ENCODE results near the gene AP2A1.

Gene AP2A1

DNA sequence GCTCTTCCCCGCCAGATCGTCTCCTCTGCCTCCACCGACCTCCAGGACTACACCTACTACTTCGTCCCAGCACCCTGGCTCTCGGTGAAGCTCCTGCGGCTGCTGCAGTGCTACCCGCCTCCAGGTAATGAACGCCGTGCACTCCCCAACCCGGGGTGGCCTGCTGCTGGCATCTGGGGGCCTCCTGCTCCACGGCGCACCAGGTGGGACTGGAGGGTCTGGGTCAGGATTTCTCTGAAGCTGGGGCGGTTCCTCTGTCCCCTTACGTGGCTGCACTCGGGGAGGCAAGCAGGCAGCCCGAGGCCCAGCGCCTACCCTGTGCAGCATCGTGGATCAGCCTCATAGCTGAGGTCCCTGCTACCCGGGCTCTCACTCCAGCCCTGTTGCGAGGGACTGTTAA, 28.8 kb downstream of the AP2A1 start:
- no peak for DNase-seq

DNA sequence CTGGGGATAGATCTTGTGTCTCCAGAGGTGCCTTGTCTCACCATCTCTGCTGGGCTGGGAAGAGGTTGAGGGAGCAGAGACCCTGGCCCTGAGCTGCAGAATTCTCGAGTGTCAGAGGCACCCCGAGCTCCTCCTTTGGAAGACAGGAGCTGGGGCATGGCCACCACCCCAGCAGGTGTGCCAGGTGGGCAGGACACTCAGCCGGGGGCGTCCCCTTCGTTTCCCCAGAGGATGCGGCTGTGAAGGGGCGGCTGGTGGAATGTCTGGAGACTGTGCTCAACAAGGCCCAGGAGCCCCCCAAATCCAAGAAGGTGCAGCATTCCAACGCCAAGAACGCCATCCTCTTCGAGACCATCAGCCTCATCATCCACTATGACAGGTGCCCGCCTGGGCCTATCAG, 31.8 kb downstream of the AP2A1 start:
- no peak for DNase-seq

DNA sequence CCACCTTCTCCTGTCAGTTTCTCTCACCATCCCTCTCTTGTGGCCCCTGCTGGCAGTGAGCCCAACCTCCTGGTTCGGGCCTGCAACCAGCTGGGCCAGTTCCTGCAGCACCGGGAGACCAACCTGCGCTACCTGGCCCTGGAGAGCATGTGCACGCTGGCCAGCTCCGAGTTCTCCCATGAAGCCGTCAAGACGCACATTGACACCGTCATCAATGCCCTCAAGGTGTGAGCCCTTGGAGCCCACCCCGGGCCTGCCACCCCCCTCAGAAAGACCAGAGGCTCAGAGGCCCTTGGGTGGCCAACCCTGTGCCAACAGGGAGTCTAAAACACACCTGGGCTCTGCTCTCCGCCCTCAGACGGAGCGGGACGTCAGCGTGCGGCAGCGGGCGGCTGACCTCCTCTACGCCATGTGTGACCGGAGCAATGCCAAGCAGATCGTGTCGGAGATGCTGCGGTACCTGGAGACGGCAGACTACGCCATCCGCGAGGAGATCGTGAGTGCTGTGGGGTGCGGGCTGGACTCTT, 32.5 kb downstream of the AP2A1 start:
- no peak for DNase-seq

DNA sequence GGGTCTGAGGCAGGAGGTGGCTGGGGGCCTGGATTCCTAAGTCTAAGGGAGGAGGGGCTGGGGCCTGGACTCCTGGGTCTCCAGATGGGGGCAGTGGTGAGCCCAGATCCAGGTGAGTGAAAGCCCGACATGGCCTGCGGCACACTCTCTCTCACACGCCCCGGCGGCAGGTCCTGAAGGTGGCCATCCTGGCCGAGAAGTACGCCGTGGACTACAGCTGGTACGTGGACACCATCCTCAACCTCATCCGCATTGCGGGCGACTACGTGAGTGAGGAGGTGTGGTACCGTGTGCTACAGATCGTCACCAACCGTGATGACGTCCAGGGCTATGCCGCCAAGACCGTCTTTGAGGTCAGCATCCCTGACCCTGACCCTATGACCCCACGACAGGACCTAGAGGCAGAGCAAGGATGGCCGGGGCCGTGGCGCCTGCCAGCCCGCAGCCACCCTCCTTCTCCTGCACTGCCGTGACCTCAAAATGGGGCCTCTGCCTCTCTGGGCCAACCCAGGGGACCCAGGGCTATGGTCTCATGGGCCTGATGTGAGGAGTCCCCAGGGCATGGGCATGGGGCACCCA, 33.1 kb downstream of the AP2A1 start:
- DNase-seq = no peak

DNA sequence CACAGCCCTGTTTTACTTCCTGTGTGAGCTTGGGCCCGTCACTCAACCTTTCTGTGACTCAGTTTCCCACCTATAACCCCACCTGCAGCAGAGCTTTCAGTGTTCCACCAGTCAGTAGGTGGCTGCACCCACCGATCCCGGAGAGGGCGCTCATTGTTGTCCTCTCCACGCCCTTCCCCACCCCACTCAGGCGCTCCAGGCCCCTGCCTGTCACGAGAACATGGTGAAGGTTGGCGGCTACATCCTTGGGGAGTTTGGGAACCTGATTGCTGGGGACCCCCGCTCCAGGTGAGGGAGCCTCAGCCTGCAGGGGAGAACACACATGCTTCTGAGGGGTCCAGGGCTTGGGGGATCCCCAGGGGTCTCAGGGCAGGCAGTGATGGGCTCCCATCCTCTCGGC, 34.0 kb downstream of the AP2A1 start:
- no peak for DNase-seq

DNA sequence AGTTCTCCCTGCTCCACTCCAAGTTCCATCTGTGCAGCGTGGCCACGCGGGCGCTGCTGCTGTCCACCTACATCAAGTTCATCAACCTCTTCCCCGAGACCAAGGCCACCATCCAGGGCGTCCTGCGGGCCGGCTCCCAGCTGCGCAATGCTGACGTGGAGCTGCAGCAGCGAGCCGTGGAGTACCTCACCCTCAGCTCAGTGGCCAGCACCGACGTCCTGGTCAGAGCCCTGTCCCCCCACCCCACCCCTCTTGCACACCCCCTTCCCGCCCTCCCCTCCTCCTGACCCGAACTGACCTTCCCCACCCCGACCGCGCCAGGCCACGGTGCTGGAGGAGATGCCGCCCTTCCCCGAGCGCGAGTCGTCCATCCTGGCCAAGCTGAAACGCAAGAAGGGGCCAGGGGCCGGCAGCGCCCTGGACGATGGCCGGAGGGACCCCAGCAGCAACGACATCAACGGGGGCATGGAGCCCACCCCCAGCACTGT, 34.6 kb downstream of the AP2A1 start:
- DNase-seq = no peak

DNA sequence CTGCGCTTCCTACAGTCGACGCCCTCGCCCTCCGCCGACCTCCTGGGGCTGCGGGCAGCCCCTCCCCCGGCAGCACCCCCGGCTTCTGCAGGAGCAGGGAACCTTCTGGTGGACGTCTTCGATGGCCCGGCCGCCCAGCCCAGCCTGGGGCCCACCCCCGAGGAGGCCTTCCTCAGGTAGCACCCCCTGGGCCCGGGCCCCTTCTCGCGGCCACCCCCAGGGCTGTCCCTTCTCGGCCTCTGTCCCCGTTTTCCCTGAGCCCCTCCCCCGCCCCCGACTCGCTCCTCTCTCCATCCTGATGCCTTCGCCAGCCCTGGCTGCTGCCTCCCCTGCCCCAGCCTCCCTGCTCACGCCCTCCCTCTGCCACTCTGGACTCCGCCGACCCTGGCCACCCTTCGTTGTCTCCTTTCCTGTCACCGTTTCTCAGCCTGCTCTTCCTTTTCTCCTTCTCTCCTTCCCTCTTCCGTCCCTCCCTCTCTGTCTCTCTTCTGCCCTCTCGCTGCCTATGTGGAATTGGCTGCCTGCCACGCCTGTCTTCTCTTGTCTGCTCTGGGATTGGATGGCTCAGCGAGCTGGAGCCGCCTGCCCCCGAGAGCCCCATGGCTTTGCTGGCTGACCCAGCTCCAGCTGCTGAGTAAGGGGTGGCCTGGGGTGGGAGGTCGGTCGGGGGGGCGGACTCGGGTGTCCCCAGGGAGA, 35.3 kb downstream of the AP2A1 start:
- DNase-seq = no peak

DNA sequence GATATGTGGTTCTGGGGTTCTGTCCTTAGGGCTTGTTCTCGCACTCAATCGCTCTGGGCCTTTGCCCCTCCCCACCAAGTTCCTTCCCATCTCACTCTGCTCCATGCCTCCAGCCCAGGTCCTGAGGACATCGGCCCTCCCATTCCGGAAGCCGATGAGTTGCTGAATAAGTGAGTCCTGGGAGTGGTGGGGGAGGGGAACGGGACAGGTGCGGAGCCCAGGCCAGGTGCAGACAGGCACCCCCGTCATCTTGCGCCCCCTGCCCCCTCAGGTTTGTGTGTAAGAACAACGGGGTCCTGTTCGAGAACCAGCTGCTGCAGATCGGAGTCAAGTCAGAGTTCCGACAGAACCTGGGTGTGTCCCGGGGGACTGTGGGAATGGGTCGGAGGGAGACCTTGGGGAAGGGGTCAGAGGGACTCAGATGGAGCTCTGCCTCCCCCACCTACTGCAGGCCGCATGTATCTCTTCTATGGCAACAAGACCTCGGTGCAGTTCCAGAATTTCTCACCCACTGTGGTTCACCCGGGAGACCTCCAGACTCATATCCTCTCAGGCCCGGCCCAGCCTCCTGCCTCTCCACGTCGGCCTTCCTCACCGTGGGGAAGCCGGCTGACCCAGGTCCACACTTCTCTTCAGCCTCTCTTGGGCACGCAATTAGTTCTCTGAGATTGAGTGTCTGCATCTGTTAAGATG, 36.2 kb downstream of the AP2A1 start:
- DNase-seq = no peak

DNA sequence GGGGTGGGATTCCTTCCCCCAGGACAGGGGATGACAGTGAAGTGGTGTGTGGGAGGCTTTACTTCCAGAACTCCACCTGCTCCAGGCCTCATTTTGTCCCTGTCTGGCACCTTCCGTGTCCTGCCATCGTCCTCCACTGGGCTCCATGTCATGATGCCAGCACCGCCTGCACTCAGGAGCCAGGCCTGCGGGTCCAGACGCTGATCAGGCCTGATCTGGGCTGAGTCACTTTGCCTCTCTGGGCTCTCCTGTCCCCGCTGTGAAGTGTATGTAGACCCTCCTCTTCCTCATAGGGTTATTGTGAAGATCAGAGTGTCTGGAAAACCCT, 36.7 kb downstream of the AP2A1 start:
- no peak for DNase-seq

DNA sequence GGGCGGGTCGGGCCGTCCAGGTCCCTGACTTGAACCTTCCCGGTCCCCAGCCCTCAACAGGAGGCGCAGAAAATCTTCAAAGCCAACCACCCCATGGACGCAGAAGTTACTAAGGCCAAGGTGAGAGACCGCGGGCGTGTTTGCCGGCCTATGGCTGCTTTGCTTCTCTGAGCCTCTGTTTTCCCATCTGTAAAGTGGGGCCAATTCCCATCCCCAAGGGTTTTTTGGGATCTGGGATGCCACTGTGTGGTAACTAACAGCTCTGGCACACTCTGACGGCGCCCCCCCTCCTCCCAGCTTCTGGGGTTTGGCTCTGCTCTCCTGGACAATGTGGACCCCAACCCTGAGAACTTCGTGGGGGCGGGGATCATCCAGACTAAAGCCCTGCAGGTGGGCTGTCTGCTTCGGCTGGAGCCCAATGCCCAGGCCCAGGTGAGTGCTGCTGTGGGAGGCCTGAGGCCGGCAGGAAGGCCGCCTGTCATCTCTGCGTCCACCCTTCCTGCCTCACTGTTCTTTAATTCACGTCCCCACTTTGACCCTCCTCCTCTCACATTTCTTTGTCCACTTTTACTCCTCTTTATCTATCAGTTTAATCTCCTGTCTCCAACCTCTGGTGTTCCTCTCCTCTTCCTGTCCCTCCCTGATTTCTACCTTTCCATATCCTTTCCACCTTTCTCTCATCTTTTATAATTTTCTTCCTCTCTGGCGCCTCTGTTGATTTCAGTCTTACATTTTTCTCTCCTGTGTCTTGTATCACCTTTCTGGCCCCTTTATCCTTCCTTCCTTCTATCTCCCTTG, 39.2 kb downstream of the AP2A1 start:
- DNase-seq = no peak

DNA sequence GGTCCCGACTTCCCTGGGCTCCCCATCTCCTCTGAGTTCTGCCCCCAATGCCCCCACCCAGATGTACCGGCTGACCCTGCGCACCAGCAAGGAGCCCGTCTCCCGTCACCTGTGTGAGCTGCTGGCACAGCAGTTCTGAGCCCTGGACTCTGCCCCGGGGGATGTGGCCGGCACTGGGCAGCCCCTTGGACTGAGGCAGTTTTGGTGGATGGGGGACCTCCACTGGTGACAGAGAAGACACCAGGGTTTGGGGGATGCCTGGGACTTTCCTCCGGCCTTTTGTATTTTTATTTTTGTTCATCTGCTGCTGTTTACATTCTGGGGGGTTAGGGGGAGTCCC, 39.8 kb downstream of the AP2A1 start:
- no peak for DNase-seq

DNA sequence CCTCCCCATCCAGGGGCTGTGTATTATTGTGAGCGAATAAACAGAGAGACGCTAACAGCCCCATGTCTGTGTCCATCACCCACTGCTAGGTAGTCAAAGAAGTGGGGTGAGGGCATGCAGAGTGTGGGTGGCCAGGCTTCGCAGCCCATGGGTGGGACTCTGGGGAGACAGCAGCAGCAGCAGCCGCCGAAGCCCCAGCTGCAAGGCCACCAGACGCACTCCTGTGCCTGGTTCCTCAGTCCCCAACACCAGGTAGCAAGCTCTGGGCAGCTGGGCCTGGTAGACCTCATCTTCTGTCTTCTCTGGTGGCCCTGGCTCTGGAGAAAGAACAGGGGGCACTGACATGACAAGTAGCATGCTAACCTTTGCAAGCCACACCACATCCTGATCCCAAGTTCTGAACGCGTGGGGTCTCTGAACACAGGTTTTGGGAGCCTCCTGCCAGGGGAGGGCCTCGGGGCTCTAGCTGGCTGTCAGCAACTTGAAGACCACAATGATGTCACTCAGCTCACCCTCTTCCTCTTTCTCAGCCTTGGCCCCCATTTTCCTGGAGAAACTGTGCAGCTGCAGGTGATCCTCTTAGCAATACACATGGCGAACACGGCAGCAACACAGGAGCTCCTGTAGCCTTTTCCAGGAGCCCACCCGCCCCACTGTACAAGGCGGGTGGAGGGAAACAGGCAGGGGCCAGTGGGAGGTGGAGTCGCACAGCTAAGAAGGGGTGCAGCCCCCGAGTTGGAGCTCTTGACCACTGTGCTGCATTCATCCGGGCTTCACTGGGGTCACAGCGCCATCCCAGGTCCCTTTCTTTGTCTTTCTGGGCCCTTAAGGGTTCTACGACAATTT, 40.5 kb downstream of the AP2A1 start:
- DNase-seq = no peak

DNA sequence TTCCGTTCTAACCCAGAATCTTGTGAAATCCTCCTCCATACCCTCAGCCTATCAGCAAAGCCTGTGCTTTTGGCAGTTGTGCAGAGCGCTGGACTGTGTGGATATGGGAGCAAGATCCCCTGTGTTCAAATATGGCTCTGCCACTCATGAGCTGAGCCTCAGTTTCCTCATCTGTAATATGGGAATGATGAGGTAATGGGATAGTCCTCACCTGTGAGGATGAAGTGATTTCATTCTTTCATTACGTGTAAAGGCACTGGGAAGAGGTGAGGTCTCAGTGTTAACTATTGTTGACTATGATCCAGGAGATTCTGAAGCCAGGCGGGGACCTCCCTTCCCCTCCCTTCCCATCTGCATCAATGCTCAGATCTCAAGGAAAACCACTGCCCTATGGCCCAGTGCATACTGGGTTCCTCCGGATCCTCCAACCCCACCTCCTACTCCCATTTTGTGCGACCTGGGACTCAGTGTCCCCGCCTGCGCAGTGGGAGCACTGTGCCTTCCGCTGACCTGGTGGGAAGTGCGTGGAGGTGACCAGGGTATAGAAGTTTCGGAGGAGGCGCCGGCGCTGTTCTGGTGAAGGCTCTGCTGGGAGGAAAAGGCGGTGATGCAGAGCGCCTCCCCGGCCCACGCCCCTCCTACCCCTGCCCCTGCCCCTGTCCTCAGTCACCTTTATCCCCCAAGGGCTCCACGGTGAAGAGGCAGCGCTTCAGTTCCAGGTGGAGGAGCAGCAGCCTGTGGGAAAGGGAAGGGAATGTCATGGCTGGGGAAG, 41.3 kb downstream of the AP2A1 start:
- no peak for DNase-seq

DNA sequence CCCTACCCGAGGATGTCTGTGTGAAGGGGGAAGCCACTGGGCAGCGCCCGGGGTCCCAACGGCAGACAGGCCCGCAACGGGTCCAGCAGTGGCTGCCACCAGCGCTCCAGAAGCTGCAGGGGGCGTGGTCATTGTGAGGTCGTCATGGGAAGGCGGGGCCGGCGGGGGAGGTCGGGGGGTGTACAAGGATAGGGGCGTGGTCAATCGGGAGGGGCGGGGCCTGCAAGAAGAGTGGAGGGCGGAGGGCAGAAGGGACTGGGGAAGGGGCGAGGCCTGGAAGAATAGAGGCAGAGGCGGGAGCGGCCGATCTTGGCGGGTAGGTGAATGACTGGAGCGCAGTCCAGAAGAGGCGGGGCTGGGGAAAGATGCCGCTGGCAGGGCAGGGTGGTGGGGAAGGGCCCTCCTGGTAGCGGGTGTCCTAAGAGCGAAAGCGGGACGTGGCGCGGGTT, 41.9 kb downstream of the AP2A1 start:
- peak; percentile 84 for DNase-seq

DNA sequence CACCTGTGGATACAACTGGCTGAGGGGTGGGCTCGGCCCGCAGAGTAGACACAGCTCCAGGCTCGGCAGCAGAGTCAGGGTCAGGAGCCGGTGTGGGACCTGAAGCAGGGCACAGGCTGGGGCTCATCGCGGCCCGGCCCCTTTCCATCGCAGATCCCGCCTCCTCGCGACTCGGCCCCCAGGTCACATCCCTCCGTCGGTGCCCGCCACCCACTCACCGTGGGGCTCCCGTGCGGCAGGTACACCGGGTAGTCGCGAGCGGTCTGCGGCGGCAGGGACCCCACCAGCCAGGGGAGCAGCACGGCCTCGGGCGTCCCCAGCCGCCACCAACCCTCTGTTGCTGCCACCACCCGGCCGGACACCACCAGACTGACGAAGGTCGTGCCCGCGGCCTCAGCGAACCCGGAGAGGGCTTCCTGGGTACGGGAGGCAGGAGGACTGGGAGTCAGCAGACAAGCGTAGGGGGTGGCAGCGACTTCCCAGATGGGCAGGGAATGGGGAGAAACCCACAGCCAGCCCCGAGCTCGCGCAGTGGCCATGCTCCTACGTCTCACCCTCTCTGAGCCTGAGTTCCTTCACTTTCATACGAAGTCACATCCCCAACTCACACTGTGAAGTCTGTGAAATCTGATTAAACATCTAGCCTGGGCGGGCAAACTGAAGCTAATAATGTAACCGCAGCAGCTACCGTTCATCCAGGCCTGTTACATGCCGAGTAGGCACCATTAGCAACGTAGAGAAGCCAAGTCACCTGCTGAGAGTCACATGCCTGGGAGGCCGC, 42.5 kb downstream of the AP2A1 start:
- DNase-seq = peak; percentile 53

DNA sequence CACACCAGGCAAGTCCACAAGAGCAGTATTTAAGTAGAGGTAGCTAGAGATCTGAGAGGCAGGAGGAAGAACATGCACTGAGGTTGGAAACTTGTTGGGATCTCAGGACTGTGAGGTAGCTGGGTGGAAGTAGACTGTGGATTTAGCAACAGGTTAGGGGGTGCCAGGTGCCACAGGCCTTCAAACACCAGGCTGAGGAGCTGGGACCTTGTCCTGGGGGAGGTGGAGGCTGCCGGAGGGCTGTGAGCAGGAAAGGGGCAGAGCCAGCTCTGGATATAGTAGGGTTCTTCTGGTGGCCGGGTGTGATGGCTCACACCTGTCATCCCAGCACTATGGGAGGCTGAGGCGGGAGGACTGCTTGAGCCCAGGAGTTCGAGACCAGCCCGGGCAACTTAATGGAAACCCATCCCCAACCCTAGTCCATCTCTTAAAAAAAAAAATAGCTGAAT, 43.2 kb downstream of the AP2A1 start:
- DNase-seq = no peak

DNA sequence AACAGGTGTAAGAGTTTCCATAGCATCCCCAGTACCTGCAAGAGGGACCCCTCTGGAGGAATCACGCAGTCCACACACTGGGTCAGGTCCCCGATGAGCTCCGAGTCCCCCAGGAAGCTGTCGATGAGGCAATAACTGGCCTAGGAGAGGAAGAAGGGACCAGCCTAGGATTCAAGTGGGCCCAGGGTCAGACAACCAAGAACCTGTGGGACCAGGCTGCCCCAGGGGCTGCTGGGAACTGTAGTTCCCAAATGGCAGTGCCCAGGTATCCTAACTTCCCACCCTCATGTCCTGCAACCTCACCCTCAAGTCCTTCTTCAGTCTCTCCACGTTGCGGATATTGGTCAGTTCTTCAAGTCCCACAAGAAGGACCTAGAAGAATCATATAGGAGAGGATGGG, 44.5 kb downstream of the AP2A1 start:
- no peak for DNase-seq

DNA sequence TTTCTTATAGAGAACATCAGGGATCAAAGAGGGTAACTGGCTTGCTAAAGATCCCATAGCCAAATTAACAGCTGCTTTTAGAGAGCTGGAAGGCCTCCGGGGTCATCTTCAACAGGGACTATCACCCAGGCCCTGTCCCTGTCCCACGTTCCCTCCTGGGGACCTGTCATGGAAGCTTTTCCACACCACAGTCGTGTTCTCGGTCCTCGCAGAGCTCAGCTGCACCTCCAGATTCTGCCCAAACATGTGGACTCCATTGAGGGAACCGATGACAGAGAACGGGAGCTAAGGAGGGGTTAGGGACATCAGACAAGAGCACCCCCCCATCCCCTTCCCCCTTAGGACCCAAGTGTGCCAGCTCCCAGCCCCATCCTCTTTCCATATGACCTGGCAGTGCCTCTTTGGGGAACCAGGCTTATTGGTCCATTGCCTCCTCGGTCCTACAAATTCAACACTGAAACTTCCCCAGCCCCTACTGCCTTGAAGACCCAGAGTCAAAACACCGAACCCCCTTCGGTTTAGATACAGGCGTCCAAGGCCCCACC, 45.7 kb downstream of the AP2A1 start:
- DNase-seq = no peak

DNA sequence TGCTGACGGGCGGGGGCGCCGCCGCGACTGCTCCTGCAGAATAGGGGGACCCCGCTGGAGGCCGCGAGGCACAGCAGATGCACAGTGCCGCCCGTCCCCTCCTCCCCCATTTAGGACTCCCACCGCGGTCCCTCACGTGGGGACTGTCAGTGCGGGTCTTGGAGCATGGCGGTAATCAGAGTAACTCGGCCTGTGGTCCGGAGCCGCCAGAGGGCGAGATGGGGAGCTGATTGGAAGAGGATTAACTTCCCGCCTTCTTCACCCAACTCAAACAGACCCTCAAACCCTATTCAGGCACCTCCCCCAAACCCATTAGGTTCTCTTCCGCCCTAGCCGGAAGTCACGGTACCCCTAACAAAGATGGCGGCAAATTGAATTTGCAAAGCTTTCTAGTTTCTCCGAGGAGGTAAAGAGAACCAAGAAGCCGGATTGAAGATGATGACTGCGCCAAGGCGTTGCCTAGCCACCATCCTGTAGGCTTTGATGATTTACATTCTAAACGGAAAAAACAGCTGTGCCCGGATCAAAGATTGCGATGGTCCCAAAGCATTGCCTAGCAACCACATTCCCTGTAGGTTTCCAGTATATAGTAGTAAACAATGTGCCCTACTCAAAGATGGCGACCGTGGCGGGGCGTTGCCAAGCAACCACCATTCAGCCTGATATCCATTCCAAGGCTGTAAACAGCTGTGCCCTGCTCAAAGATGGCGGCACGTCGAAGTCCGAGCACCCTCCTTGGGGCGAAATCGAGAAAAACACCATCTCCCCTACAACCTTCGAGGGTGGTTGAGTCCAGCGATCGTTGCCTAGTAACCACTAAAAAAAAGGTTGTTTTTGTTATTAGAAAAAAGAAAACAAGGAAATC, 46.4 kb downstream of the AP2A1 start, which contains the start of gene FUZ:
Gene FUZ, minus strand, starts transcription at position 296 of the 865 bp plus-strand sequence. Its CDS starts 186 bp downstream, at position 110.
- peak; percentile 87 for DNase-seq

All from activated naive CD4-positive, alpha-beta T cell treated with anti-CD3 and anti-CD28 coated beads, Interleukin-2, amount 50 U/mL, for 16 hours (primary cell).